AG08396 (cell line): ENCODE results near the gene NEIL3.
A peak's percentile ranks its signal among the peaks of the same experiment; 100 is the strongest.

Source experiments
- DNase-seq: peaks from one replicate; pipeline ENCODE4 v3.0.0; 2012; ENCODE audit warnings: low spot score, mixed read lengths

NEIL3 gene

GRCh38 chr4:177367336-177367735 lies 57.7 kb downstream of the NEIL3 start:
- no peak for DNase-seq

- DNase-seq, result peak; percentile 35
Observed at GRCh38 chr4:177369372-177369771, 59.7 kb downstream of the NEIL3 start.

GRCh38 chr4:177371461-177371860 lies 61.8 kb downstream of the NEIL3 start:
- no peak for DNase-seq

DNA sequence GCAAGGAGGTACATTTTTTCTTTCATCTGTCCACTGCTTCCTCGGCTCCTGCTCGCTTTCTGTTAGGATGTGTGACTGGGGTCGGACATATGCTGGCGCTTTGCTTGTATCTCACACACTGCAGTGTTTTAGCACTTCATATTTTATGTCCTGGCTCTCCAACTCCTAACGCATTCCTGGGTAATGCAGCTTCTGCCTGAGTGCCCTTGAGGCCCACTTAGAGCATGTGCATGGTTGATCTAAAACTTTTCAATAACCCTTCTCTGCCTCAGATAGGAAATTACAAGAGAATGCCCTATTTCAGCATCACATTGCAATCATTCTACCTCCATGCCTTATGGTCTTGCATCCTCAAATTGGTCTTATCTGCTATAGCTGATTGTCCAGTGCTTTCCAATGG lies 65.3 kb downstream of the NEIL3 start:
- DNase-seq, result no peak

DNA sequence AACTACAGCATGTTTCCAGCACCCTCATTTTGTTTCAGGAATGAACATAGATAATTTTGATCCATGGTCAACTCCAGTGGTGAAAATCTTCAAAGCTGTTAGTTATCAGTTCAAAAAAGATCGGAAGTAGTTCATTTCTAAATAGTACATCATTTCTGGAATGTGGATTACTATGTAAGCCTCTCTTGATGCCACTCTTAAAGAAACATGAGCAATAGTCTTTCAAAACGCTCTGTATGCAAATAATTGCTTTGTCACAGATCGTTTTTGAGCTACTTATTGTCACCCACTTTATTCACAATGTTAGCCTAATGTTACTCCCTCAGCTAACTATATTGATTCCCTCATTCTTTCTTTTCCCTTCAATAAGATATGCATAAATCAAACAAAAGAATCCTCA lies 65.7 kb downstream of the NEIL3 start:
- DNase-seq, result no peak

DNA sequence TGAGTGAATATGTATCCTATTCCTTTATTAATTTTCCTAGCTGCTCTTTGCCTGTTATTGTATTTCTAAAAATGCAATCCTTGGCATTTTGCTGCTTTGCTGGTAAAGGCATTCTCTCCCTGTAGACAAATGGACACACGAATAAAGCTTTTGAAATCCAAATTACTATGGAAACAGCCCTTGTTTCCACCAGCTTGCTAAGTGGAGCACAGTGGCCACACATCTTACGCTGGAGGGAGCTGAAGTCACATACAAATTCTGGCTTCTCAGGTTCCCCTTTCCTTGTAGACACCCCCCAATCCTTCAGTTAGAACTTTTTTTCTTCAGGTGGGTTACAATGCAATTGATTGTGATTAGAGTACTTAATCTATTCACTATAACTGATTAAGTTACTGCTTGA lies 66.3 kb downstream of the NEIL3 start:
- no peak for DNase-seq

DNA sequence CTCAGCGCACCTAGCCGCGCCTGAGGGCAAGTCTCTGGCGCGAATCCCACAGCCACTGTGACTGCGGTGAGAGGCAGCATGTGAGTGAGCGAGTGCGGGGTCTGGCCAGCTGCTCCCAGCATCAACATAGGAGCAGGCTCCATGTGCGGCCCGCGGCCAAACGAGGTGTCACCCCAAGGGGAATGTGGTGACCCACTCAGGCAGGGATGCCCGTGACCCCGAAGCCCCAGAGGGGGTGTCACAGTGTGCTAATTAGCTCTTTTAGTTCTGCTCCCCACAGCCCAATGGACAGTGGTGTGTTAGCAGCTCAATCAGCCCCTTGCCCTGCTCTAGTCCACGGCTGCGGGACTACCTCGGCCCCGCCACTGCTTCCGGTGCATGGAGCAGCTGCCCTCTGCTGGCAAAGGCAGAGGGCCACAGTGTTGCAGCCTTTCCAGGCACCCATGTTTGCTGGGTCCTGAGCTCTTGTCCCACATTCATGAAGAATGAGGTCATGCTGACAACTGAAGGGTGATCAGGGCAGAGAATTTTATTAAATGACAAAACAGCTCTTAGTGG lies 71.1 kb downstream of the NEIL3 start:
- no peak for DNase-seq

- DNase-seq, result no peak
Observed at GRCh38 chr4:177381762-177382310, 72.2 kb downstream of the NEIL3 start.

- DNase-seq, result no peak
Observed at GRCh38 chr4:177384856-177385397, 75.3 kb downstream of the NEIL3 start.

DNA sequence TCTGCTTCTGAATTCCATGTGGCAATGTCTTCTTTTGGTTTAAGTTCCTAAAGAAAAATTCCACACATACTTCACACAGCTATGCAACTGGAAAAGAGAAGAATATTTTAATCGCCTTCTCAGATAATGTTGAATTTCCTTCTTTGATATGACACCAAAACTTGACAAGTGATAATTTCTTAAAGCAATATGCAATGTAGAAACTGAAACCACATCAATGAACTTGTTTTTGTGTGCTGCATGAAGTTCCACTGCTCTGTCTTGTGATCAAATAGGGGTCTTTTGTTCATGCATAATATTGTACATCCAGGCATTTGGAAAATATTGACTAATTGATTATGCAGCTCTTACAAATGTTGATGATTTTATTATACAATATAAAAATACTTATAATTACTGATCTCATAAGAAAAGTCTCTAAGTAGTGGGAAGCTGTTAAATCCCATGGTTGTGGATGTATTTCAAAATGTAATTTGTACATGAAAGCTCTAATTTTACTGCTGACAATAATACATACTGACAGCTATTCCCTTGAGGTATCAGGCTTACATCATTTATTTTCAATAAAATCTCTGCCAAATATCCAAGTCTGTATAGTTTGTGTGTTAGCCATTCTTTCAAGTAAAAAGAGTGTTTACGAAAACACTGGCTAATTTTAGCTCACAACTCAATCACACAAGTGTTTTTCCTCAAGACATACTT lies 76.1 kb downstream of the NEIL3 start:
- no peak for DNase-seq

DNA sequence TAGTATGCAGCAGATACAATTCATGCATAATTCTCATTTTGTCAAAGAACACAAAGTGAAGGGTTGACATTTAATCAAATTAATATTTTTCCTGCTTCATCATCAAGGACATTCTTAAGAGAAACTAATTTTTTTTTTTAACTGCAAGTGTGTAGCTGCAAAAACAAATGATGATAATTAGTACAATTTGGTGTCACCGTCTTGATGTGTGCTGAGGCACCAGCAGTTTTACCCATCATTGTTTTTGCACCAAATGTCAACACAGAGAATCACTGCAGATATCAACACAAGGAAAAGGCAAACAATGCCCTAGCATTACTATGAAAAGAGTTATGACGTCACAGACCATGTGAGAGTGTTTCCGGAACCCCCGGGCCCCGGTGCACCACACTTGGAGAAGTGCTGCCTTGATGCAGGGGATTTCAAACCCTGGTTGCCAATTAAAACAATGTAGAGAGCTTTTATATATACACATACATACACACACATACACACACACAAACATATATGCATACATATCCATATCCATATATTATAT lies 76.7 kb downstream of the NEIL3 start:
- no peak for DNase-seq

GRCh38 chr4:177391287-177391686 lies 81.6 kb downstream of the NEIL3 start:
- no peak for DNase-seq

DNA sequence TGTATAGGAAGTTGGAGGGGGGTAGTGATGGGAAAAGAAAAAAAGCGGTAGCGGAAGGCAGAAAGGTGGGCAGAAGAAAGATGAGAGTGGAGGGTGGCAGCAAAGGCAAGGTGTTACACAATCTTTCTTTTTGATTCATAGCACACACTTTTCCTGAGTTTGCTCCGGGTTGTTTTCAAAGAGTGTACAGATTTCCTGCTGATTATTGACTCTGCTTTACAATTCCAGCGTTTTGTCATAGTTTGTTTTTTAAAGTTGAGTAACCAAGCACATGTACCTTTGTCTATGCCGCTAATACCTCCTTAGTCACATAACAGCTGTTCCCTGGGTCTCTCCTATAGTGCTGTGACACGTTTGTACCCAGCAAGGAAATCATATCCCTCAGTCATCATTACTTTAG lies 82.3 kb downstream of the NEIL3 start:
- DNase-seq, result no peak

GRCh38 chr4:177393236-177393635 lies 83.6 kb downstream of the NEIL3 start:
- no peak for DNase-seq

GRCh38 chr4:177396352-177396751 lies 86.7 kb downstream of the NEIL3 start:
- no peak for DNase-seq

DNA sequence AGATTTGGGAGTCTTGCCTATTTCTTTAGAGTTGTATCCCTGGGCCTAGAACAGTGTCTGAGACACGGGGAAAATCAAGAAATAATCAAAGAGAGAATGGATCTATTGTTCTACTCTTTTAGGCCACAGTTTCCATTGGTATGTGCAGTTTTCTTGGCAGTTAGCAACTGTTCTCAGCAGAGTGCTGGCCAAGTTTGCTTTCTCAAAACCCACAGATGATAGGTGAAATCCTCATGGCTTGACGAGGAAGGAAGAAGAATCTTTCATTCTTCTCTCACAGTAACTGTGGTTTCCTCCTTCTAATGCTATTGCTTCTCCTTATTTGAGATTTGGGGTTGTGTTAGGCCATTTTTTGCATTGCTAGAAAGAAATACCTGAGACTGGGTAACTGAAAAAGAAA lies 90.4 kb downstream of the NEIL3 start:
- DNase-seq, result no peak

GRCh38 chr4:177401658-177402273 lies 92.1 kb downstream of the NEIL3 start:
- no peak for DNase-seq

- DNase-seq, result no peak
Observed at GRCh38 chr4:177403746-177404145, 94.1 kb downstream of the NEIL3 start.

- DNase-seq, result no peak
Observed at GRCh38 chr4:177404342-177404741, 94.7 kb downstream of the NEIL3 start.

DNA sequence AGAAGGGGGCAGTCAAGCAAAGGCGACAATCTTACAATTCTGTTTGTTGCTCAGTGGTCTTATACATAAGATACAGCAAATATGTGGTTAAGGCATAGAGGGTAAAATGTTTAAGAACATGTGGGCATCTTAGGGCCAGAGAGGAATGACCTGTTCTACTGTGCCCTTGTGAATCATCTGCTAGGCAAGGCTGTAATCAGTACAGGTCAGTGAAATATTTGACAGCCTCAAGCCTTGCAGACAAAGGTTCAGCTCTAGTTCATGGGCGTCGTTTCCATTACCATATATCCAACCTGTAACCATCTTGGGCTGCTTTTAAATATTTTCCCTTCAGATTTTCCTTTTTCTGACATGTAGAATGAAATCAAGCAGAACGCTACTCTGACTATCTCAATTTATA lies 95.3 kb downstream of the NEIL3 start:
- no peak for DNase-seq

DNA sequence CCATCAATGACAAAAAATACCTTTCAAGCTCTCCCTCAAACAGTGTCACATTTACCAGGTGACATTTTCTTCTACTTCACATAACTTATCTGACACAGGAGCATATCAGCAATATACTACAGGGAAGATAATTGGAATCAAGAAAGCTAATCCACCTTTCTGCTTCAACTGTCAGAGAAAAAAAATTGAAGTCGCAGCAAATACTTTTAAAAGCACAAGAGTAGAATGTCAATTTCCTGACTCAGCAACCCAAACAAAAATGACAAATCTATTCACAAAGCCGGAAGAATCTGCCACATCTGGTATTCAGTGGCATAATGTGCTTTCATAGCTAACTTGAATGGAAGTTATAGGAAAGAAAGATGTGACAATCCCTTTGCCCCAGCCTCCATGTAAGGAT lies 95.8 kb downstream of the NEIL3 start:
- no peak for DNase-seq

DNA sequence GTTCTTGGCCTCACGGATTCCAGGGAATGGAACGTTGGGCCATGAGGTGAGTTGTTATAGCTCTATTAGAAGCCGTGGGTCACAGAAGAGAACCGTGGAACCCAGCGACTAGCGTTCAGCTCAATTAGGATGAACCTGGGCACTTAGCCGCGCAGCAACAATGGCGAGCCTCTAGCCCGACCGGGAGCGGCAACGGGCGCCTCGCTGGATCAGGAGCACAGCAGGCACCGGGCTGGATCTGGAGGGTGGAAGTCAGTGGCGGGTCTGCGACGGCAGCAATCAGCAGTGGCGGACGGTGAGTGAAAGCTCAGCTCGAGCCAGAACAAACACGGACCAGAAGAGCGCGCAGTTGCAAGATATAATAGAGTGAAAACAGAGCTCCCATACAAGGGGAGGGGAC lies 98.3 kb downstream of the NEIL3 start:
- no peak for DNase-seq

GRCh38 chr4:177410566-177410965 lies 100.9 kb downstream of the NEIL3 start:
- DNase-seq, result no peak
